Activated CD4-positive, alpha-beta T cell treated with anti-CD3 and anti-CD28 coated beads for 24 hours (primary cell): Measurements from ENCODE around the gene POLR1A.

Source experiments
- DNase-seq, 2 donors: peaks; one replicate each; pipeline ENCODE4 v3.0.0-alpha.2; 2020; ENCODE audit warnings: low read depth in 2 of 2

The POLR1A gene

GRCh38 chr2:86021396-86022378 lies 84.0 kb downstream of the POLR1A start:
- no peak for DNase-seq

- no peak for DNase-seq
Observed at GRCh38 chr2:86020984-86021383, 84.7 kb downstream of the POLR1A start.

DNA sequence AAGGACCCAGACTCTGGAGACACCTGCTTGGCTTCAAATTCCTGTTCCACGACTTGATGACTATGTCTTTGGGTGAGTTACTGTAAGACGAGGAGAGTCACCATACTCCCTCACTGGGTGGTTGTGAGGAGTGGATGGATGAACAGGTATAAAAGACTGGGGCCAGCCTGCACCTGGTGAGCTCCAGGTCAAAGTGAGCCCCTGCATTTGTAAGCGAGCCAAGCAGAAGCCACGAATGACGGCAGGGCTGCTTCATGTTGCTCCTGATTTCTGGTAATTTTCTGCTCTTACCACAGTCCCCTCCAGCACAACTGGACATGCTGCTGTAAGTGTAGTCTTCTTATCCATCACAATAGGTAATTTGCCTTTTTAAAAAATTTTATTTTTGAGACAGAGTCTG lies 86.6 kb downstream of the POLR1A start:
- DNase-seq: no peak

DNA sequence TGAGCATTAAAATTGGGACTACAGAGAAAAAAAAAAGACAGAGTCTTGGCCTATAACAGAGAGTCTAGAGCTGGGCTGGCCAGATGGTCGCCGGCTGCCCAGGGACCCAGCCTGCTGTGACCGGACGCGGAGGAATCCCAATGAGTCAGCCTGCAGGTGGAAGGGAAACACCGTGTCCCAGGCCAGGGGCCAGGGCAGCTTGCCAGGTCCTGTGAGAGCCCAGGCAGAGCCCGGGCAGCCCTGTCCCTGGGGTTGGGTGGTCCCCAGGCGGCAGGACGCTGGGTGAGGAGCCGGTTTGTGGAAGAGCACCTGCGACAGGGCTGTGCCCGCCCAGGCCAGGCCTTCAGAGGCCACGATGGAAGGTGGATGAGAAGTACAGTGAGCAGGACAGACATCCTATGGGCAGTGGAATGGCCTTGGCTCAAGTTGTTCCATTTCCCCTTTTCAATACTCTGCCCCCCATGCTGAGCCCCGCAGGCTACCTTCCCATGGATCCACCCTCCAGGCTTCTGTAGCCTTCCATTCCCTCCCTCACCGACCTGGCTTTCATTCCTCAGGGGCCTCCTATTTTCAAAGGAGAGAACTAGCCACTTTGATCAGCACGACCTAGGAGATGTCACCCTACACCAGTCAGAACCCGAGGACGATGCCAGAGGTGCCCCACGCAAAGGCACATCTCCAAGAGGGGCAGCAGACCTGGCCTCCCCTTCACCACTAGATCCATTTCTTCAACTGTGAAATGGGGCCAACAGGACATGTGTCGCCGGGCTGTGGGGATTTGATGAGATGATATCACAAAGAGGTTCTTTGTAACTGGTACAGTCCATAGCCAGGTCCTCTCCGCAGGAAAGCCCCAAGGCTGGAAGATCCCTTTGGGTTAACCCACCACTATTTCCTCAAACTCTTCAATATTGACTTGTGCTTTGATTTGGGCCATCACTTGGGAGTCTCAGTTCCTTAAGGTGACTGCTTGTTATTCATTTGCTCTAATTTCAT lies 87.5 kb downstream of the POLR1A start:
- no peak for DNase-seq

DNA sequence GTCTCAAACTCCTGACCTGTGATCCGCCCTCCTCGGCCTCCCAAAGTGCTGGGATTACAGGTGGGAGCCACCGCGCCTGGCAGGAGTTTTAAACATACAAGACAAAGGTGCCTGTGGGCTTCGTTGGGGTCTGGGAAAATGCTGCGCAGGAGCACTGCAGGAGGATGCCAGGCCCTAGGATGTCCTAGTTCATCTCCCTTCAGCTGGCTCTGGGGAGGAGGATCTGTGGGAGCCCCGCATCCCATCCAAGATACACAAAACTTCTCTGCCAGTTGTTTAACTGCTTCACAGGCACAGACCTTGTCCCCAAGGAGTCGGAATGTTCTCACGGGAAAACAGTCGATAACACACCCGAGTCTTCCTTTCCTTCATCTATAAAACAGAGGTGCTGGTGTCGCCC lies 89.1 kb downstream of the POLR1A start:
- no peak for DNase-seq

DNA sequence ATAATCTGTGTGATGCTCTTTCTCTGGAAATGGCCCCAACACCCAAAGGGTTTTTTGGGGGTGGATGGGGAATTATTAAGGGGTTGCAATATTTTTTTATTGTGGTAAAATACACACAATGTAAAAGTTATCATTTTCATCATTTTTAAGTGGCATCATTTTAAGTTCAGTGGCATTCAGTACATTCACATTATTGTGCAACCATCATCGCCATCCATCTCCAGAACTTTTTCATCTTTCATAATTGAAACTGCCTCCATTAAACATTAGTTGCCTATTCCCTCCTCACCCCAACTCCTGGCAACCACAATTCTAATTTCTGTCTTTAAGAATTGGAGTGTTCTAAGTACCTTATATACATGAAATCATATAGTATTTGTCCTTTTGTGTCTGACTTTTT lies 90.0 kb downstream of the POLR1A start:
- DNase-seq: no peak

DNA sequence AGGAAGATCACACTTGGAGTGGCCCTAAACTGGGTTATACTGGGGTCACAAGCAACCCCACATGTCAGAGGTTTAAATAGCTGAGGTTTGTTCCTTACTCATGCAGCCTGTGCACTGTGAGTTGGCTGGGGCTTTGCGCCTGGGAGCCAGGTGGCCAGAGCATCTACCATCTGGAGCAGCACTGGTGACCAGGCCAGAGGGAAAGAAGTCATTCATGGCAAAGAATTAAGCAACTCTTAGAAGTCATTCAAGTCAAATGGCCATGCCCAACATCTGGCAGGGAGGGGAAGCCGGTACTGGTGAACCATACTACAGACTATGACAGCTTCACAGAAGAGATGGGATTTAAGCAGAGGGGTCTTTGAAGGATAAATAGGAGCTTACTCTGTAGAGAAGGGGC lies 90.7 kb downstream of the POLR1A start:
- DNase-seq: no peak

DNA sequence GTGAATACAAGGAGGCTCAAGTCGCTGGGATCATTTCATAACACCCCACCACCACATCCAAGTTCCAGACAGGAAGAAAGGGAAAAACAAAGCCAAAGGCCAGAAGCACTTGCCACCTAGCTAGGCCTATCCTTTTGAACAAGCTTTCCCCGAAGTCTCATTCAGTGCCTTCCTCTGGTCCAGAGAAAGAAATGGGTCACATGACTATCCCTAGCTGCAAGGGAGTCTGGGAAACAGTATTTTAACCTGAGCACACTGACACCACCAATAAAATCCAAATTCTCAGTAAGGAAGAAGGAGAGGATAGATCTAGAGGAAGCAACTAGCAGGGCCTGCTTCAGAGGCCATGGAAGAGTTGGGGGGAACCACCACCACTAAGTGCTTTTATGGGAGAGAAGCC lies 91.2 kb downstream of the POLR1A start:
- no peak for DNase-seq

DNA sequence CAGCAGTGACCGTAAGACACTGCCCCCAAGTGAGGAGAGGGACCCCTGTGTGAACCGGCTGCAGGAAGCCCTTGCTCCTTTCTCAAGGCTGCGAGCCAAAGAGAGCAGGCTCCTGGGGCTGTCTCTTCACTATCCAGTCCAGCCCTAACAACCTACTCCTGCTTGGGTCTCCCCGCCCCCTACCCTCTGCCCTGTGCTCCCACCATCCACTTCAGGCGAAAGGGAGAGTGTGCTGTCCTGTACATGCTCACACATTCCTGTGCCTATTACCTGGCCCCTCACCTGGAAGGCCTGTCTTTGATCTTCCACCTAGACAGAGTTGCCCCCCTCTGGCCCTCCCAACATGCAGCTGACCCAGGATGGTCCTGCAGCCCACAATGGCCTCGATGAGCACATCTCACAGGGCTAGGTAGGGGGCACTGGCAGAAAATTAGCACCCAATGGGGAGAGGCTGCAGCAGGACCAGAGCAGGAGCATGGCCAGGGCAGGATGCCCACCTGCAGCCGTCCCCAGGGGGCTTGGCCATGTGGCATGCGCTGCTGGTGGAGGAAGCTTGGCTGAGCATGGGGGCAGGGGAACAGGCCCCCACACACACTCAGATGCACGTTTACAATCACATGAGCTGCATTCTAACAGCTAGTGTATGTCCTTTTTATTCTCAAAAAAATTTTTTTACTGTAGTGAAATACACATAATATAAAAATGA lies 93.5 kb downstream of the POLR1A start:
- DNase-seq: no peak

GRCh38 chr2:86011449-86011941 lies 94.2 kb downstream of the POLR1A start:
- no peak for DNase-seq

GRCh38 chr2:86010083-86010482 lies 95.6 kb downstream of the POLR1A start:
- no peak for DNase-seq

DNA sequence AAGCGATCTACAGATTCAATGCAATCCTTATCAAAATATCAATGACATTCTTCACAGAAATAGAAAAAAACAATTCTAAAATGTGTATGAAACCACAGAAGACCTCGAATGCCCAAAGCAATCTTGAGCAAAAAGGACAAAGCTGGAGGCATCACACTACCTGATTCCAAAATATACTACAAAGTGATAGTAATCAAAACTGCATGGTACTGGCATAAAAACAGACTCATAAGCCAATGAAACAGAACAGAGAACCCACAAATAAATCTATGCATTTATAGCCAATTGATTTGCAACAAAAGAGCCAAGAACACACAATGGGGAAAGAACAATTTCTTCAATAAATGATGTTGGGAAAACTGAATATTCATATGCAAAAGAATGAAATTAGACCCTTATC lies 99.2 kb downstream of the POLR1A start:
- DNase-seq: no peak

DNA sequence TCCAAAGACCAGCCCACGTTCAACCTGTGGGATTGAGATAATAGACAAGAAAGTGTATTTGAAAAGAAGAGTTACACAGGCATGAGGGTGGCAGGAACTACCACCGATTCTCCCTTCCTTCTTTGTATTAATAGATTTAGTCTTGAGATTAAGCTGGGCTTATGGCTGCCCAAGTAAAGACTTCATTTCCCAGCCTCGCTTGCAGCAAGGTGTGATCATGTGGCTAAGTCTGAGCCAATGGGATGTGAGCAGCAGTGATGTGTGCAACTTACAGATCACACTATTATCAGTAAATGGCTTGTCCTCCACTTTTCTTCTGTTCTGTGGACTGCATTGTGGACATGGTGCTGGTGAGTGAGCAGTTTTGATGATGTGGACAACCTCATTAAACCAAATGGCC lies 101.7 kb downstream of the POLR1A start:
- no peak for DNase-seq

GRCh38 chr2:86003104-86003503 lies 102.6 kb downstream of the POLR1A start:
- DNase-seq: no peak

DNA sequence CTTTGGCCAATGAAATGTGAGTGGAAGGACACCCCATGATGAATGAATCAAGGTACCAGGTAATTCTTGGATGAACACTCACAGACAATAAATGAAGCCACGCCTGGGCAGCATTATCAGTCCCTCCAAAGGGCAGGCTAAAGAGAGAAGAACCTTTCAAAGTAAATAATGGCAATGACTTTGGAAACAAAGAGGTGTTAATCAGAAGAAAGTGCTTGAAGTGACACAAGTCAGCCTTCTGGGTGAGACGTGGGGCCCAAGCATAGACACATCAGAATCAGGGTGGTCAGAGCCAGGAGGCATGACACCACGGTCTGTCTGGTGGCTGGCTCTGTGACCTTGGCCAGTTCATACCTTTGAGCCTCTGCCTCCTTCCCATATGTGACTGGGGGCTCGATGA lies 103.3 kb downstream of the POLR1A start:
- DNase-seq: no peak

- DNase-seq: no peak
Observed at GRCh38 chr2:86001326-86001725, 104.4 kb downstream of the POLR1A start.

DNA sequence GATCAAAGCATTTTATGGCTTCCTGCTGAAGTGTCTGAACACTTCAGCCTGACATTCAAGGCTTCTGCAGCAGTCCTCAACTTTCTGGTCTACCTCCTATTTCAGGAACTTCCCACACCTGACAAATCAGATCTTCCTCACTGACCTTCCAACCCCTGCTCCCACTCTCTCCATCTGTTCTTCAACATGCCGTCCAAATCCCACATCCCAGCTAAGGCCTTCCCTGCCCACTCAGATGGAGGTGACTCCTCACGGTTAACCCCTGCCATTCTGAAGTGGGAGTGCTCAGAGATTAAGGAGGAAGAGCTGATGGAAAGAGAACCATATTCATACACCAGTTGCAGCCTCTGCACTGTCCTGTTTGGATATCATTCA lies 104.8 kb downstream of the POLR1A start:
- DNase-seq: no peak

DNA sequence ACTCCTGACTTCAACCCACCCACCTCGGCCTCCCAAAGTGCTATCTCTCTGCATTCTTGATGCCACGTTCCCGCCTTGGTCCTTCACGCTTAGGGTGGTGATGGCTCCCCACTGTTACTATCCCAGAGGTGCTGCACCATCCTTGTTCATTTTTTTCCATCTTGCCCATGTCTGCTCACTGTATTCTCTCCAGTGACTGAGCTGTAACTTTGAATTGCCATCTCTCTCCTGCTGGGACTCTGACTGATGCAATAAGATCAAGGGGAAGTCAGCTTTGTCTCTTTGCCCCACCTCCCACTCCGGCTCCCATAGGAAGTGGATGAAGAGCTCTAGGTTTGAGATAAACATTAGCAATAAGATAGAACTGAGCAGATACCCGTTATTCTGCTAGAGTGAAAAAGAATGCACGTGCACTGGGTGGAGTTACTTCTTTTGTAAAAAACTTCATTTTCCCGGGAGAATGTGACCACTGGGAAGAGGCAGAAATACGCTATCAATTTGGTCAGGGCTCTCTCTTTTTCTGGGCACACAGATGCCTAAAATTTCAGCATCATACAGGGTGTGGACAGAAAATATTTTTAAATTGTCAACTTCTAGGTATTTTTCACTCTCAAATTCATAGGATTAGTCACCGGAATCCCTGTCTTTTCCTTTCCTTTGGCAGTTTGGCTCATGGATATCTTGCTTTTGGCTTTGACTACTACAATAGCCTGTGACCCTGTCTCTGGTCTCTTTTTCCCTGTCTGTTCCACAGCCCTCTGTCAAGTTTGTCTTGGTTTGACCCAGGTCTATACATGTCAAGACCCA lies 105.4 kb downstream of the POLR1A start:
- no peak for DNase-seq

DNA sequence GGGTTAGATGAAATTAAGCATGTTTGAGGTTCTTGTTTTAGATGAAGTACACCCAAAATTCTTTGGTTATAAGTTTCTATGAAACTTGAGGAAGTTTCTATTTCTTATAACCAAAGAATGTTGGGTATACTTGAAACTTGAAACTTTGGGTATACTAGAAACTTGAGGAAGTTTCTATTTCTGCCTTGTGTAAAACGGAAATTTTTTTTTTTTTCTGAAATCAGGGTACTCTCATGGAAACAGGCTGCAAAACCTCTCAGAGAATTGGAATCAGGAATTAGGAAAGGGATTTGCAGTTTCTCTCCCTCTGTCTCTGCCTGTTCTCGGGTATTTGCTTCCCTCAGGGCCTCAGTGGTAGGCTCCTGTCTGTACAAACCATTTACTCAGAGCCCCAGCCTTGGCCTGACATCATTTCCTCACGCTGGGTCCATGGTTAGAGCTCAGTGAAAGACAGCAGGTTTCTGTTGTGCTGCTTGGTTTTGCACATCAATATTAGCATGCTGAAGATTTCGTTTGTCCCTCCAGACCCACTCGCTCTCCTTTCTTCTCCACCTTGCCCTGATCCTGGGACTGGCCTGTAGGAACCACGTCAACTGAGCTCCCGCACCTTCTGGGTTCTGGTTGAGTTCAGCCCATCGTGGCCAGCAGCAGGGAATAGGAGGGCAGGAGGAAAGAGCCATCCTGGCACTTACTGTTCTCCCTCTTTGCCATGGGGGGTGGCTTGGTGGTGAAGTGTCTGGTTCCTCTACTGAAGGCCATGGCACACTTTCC lies 106.4 kb downstream of the POLR1A start:
- peak in 1 of 2 donors; percentile 14 for DNase-seq
